Sigmoid colon (tissue), 4 donors: ENCODE data around the gene C1orf35.

Experiments
- EP300 ChIP-seq, 4 donors: sonication (generic); formaldehyde crosslinking; IDR thresholded peaks; one replicate each; pipeline ENCODE4 v1.6.1; 2017; ENCODE audit warnings: antibody characterized with exemption in 4 of 4
- POLR2A ChIP-seq, 2 donors: fragments of 450-650 bp; IDR thresholded peaks; one replicate each; pipeline ENCODE4 v1.6.1; 2016; ENCODE audit warnings: antibody characterized with exemption in 2 of 2, mild to moderate bottlenecking in 2 of 2, moderate library complexity in 2 of 2
- POLR2AphosphoS5 ChIP-seq, 4 donors: sonication (generic); formaldehyde crosslinking; IDR thresholded peaks; one replicate each; pipeline ENCODE4 v1.6.1; 2017; ENCODE audit warnings: antibody characterized with exemption in 4 of 4
- TF ChIP-seq, protein P1 (sequence below), 4 experiments: fragments of 450-650 bp in 3 of 4; fragments of 200-600 bp in 1 of 4; IDR thresholded peaks; one replicate each; pipeline ENCODE4 v1.5.1; 2016 to 2019; ENCODE audit warnings: antibody characterized with exemption in 4 of 4, mild to moderate bottlenecking in 3 of 4, moderate library complexity in 2 of 4

DNA sequence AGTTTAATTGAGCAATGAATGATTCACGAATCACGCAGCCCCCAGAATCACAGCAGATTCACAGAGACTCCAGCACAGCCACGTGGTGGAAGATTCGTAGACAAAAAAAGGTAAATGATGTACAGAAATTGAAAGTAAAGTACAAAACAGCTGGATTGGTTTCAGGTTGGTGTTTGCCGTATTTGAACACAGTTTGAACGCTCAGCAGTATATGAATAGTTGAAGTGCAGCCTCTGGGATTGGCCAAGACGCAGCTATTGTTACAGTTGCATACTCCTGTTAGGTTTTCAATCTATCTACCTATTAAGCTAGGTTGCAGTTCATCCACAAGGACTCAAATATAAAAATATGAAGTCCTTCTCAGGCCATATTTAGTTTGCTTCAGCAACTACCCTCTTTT lies 9.0 kb upstream of the C1orf35 start:
- TF ChIP-seq, protein P1, sequence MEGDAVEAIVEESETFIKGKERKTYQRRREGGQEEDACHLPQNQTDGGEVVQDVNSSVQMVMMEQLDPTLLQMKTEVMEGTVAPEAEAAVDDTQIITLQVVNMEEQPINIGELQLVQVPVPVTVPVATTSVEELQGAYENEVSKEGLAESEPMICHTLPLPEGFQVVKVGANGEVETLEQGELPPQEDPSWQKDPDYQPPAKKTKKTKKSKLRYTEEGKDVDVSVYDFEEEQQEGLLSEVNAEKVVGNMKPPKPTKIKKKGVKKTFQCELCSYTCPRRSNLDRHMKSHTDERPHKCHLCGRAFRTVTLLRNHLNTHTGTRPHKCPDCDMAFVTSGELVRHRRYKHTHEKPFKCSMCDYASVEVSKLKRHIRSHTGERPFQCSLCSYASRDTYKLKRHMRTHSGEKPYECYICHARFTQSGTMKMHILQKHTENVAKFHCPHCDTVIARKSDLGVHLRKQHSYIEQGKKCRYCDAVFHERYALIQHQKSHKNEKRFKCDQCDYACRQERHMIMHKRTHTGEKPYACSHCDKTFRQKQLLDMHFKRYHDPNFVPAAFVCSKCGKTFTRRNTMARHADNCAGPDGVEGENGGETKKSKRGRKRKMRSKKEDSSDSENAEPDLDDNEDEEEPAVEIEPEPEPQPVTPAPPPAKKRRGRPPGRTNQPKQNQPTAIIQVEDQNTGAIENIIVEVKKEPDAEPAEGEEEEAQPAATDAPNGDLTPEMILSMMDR (IDR thresholded peaks at IDR 0.05): no peak
- TF ChIP-seq EP300 (IDR thresholded peaks at IDR 0.05) (no peak), POLR2AphosphoS5 (IDR thresholded peaks at IDR 0.05) (no peak), POLR2A (IDR thresholded peaks at IDR 0.05) (no peak)
